H1 (cell line): Measurements from ENCODE around the gene PGBD4.

Experiments used
- BACH1 ChIP-seq: IDR thresholded peaks from 2 replicates; pipeline ENCODE4 v1.6.1; 2012; ENCODE audit warnings: low read length, improper control_type of control experiment
- CEBPB ChIP-seq: IDR thresholded peaks from 2 replicates; pipeline ENCODE4 v1.6.1; 2012; ENCODE audit warnings: low read depth, low read length
- CREB1 ChIP-seq: IDR thresholded peaks from 2 replicates; pipeline ENCODE4 v1.6.1; 2012; ENCODE audit warnings: inconsistent platforms
- CTBP2 ChIP-seq: IDR thresholded peaks from 2 replicates; pipeline ENCODE4 v1.7.0; 2011; ENCODE audit warnings: borderline replicate concordance, mild to moderate bottlenecking, moderate library complexity, mixed read lengths, low read length; ENCODE audit not compliant: insufficient read depth, insufficient read length
- HDAC6 ChIP-seq: IDR thresholded peaks from one replicate; pipeline ENCODE4 v1.7.1; 2012; ENCODE audit warnings: low read depth, mild to moderate bottlenecking, inconsistent platforms, low read length, moderate library complexity
- JUND ChIP-seq: IDR thresholded peaks from 2 replicates; pipeline ENCODE4 v1.6.1; 2011; ENCODE audit warnings: mild to moderate bottlenecking, improper control_type of control experiment, low read length
- POLR2A ChIP-seq, 2 experiments: IDR thresholded peaks; 1 replicate in 1 of 2; 2 replicates in 1 of 2; pipeline ENCODE4 v1.6.1; 2011; ENCODE audit warnings: low read depth in 2 of 2, low read length in 2 of 2, mild to moderate bottlenecking in 2 of 2; ENCODE audit errors: control extremely low read depth in 1 of 2
- RAD21 ChIP-seq, 2 experiments: IDR thresholded peaks in 1 of 2; conservative IDR thresholded peaks in 1 of 2; 2 replicates each; pipeline ENCODE4 v1.6.1; 2011; ENCODE audit warnings: low read depth in 2 of 2, low read length in 2 of 2, improper control_type of control experiment in 1 of 2, inconsistent platforms in 1 of 2, mild to moderate bottlenecking in 1 of 2, moderate library complexity in 1 of 2
- TF ChIP-seq, protein P1 (sequence below), 3 experiments: IDR thresholded peaks; 1 replicate in 2 of 3; 2 replicates in 1 of 3; pipeline versions ENCODE4 v1.5.1 to v1.6.1; 2011; ENCODE audit warnings: low read length in 3 of 3, mild to moderate bottlenecking in 3 of 3, inconsistent platforms in 2 of 3, low read depth in 1 of 3, moderate library complexity in 1 of 3; ENCODE audit not compliant: insufficient read depth in 1 of 3; ENCODE audit errors: control extremely low read depth in 1 of 3

DNA sequence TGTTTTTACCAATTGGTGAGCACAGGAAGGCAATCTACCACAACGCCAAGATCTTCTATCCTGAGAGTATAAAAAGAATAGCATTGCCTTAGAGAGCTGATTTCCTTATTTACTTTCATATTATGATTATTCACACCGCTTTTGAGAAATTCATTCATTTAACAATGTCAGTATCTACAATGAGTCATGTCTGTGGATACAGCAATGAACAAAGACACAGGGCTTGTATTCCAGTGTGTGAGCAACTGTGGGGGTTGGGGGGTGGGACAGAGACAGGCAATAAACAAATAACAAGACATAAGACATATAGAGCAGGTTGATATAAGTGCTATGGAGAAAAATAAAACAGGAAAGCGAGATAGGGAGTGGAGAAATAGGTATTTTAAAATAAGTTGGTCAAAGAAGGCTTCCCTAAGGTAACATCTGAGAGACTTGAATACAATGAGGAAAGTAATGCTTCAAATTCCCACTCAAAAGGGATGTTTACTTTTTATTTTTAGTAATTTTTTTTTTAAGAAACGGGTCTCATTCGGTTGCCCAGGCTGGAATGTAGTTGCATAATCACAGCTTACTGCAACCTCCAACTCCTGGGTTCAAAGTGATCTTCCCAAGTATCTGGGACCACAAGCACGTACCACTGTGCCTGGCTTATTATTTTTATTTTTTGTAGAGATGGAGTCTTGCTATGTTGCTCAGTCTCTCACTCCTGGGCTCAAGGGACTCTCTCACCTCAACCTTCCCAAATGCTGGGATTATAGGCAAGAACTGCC is 45.7 kb downstream of the PGBD4 start:
- TF ChIP-seq HDAC6 (no peak), POLR2A (IDR thresholded peaks at IDR 0.05; ENCODE audit: control extremely low read depth in 1 of 2, low read depth in 2 of 2, low read length in 2 of 2) (no peak), CEBPB (no peak), RAD21 (IDR thresholded peaks at IDR 0.05 in 1 of 2, conservative IDR thresholded peaks at IDR 0.05 in 1 of 2; ENCODE audit: low read depth in 2 of 2, low read length in 2 of 2) (no peak), BACH1 (no peak), JUND (no peak), CREB1 (no peak), CTBP2 (no peak)
- TF ChIP-seq, protein P1, sequence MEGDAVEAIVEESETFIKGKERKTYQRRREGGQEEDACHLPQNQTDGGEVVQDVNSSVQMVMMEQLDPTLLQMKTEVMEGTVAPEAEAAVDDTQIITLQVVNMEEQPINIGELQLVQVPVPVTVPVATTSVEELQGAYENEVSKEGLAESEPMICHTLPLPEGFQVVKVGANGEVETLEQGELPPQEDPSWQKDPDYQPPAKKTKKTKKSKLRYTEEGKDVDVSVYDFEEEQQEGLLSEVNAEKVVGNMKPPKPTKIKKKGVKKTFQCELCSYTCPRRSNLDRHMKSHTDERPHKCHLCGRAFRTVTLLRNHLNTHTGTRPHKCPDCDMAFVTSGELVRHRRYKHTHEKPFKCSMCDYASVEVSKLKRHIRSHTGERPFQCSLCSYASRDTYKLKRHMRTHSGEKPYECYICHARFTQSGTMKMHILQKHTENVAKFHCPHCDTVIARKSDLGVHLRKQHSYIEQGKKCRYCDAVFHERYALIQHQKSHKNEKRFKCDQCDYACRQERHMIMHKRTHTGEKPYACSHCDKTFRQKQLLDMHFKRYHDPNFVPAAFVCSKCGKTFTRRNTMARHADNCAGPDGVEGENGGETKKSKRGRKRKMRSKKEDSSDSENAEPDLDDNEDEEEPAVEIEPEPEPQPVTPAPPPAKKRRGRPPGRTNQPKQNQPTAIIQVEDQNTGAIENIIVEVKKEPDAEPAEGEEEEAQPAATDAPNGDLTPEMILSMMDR (IDR thresholded peaks at IDR 0.05; ENCODE audit: control extremely low read depth in 1 of 3, insufficient read depth in 1 of 3, low read depth in 1 of 3, low read length in 3 of 3), result no peak
